ENCODE measurements around the gene SAMD15.

Gene SAMD15

GRCh38 chr14:77344377-77344996, 32.7 kb upstream of the SAMD15 start:
- Histone ChIP-seq H3K9ac (ENCODE audit: low read length) (no peak overlapping the region), H3K9me2 (replicated peaks; ENCODE audit: insufficient read depth, low read length) (no peaks in the 10 kb centered on the region), H2AFZ (ENCODE audit: low read length) (no peak overlapping the region), H3K4me2 (ENCODE audit: low read depth, low read length) (no peak overlapping the region), H3K27me3 (replicated peaks; ENCODE audit: insufficient read depth, low read length) (no peaks in the 10 kb centered on the region), H3K36me3 (replicated peaks; ENCODE audit: insufficient read depth, low read length) (no peaks in the 10 kb centered on the region), H3K4me1 (ENCODE audit: low read length) (no peaks in the 10 kb centered on the region), H3K27ac (ENCODE audit: low read length) (no peak overlapping the region), H4K20me1 (ENCODE audit: insufficient read depth, low read length) (no peaks in the 10 kb centered on the region), H3K79me2 (ENCODE audit: low read length) (no peaks in the 10 kb centered on the region), H3F3A (ENCODE audit: insufficient read depth, low read length) (no peaks in the 10 kb centered on the region), H3K9me3 (replicated peaks; ENCODE audit: insufficient read depth, low read length) (no peaks in the 10 kb centered on the region), H3K4me3 (ENCODE audit: low read length) (no peak overlapping the region)
- TF ChIP-seq EZH2 (optimal IDR thresholded peaks at IDR 0.05; ENCODE audit: low read depth, low read length), result no peak
- TF ChIP-seq EZH2phosphoT487 (IDR thresholded peaks at IDR 0.05; ENCODE audit: low read length), result no peak
- TF ChIP-seq CTCF (IDR thresholded peaks at IDR 0.05; ENCODE audit: low read length), result no peak
- DNase-seq, result no peak

- no peak overlapping the region for H3K27ac ChIP-seq (ENCODE audit: low read length)
- H3K79me2 ChIP-seq (ENCODE audit: low read length), result no peaks in the 10 kb centered on the region
- no peak overlapping the region for H2AFZ ChIP-seq (ENCODE audit: low read length)
- H3K9me3 ChIP-seq (replicated peaks; ENCODE audit: insufficient read depth, low read length), result no peaks in the 10 kb centered on the region
- no peaks in the 10 kb centered on the region for H3K9me2 ChIP-seq (replicated peaks; ENCODE audit: insufficient read depth, low read length)
- H4K20me1 ChIP-seq (ENCODE audit: insufficient read depth, low read length), result no peaks in the 10 kb centered on the region
- TF ChIP-seq CTCF (IDR thresholded peaks at IDR 0.05; ENCODE audit: low read length) (no peak), EZH2phosphoT487 (IDR thresholded peaks at IDR 0.05; ENCODE audit: low read length) (no peak), EZH2 (optimal IDR thresholded peaks at IDR 0.05; ENCODE audit: low read depth, low read length) (no peak)
- H3K36me3 ChIP-seq (replicated peaks; ENCODE audit: insufficient read depth, low read length), result no peaks in the 10 kb centered on the region
- no peaks in the 10 kb centered on the region for H3K4me1 ChIP-seq (ENCODE audit: low read length)
- no peak overlapping the region for H3K4me3 ChIP-seq (ENCODE audit: low read length)
- no peaks in the 10 kb centered on the region for H3K27me3 ChIP-seq (replicated peaks; ENCODE audit: insufficient read depth, low read length)
- H3F3A ChIP-seq (ENCODE audit: insufficient read depth, low read length), result no peaks in the 10 kb centered on the region
- no peak overlapping the region for H3K9ac ChIP-seq (ENCODE audit: low read length)
- no peak overlapping the region for H3K4me2 ChIP-seq (ENCODE audit: low read depth, low read length)
- DNase-seq, result no peak
These were observed 30.7 kb upstream of the SAMD15 start for GRCh38 chr14:77346495-77346894.

- H2AFZ ChIP-seq (ENCODE audit: low read length), result no peak overlapping the region
- TF ChIP-seq EZH2 (optimal IDR thresholded peaks at IDR 0.05; ENCODE audit: low read depth, low read length), result no peak
- TF ChIP-seq EZH2phosphoT487 (IDR thresholded peaks at IDR 0.05; ENCODE audit: low read length), result no peak
- TF ChIP-seq CTCF (IDR thresholded peaks at IDR 0.05; ENCODE audit: low read length), result no peak
- no peak overlapping the region for H3K4me2 ChIP-seq (ENCODE audit: low read depth, low read length)
- H3K27ac ChIP-seq (ENCODE audit: low read length), result no peak overlapping the region
- H3K27me3 ChIP-seq (replicated peaks; ENCODE audit: insufficient read depth, low read length), result no peaks in the 10 kb centered on the region
- no peaks in the 10 kb centered on the region for H3K9me2 ChIP-seq (replicated peaks; ENCODE audit: insufficient read depth, low read length)
- H3K9ac ChIP-seq (ENCODE audit: low read length), result no peak overlapping the region
- H3K9me3 ChIP-seq (replicated peaks; ENCODE audit: insufficient read depth, low read length), result no peaks in the 10 kb centered on the region
- H3K4me3 ChIP-seq (ENCODE audit: low read length), result no peak overlapping the region
- DNase-seq, result no peak
- no peaks in the 10 kb centered on the region for H3K36me3 ChIP-seq (replicated peaks; ENCODE audit: insufficient read depth, low read length)
- no peaks in the 10 kb centered on the region for H3F3A ChIP-seq (ENCODE audit: insufficient read depth, low read length)
- H4K20me1 ChIP-seq (ENCODE audit: insufficient read depth, low read length), result no peaks in the 10 kb centered on the region
- no peaks in the 10 kb centered on the region for H3K4me1 ChIP-seq (ENCODE audit: low read length)
- H3K79me2 ChIP-seq (ENCODE audit: low read length), result no peaks in the 10 kb centered on the region
These were observed 29.4 kb upstream of the SAMD15 start for GRCh38 chr14:77347751-77348150.

Data from MM.1S (cell line).